ENCODE data around the gene NCOA7.

NCOA7 gene

DNA sequence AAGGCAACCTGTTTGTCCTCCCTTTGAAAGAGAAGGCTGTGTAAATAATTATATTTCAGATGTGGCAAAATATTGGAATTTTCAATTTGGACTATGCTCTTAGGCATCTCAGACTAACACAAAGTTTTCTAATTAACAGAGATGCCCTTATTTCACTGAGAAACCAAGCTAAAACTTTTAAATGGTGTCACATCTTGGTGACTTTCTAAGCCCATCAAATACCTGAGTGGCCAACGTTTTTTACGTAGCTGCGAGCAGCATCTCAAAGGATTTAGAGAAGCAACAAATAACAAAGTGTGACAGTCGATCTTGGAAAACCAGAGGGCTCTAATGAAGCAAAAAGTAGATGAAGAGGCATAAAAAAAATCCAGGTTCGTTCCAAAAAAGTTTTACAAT, 44.7 kb upstream of the NCOA7 start:
- DNase-seq (ENCODE audit: low read depth), result no peak
- H3K4me3 ChIP-seq (ENCODE audit: low read depth, low read length), result no peak overlapping the region
- TF ChIP-seq, protein P1, sequence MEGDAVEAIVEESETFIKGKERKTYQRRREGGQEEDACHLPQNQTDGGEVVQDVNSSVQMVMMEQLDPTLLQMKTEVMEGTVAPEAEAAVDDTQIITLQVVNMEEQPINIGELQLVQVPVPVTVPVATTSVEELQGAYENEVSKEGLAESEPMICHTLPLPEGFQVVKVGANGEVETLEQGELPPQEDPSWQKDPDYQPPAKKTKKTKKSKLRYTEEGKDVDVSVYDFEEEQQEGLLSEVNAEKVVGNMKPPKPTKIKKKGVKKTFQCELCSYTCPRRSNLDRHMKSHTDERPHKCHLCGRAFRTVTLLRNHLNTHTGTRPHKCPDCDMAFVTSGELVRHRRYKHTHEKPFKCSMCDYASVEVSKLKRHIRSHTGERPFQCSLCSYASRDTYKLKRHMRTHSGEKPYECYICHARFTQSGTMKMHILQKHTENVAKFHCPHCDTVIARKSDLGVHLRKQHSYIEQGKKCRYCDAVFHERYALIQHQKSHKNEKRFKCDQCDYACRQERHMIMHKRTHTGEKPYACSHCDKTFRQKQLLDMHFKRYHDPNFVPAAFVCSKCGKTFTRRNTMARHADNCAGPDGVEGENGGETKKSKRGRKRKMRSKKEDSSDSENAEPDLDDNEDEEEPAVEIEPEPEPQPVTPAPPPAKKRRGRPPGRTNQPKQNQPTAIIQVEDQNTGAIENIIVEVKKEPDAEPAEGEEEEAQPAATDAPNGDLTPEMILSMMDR (IDR thresholded peaks at IDR 0.05; ENCODE audit: control insufficient read depth, extremely low read depth, insufficient read depth), result no peak

DNA sequence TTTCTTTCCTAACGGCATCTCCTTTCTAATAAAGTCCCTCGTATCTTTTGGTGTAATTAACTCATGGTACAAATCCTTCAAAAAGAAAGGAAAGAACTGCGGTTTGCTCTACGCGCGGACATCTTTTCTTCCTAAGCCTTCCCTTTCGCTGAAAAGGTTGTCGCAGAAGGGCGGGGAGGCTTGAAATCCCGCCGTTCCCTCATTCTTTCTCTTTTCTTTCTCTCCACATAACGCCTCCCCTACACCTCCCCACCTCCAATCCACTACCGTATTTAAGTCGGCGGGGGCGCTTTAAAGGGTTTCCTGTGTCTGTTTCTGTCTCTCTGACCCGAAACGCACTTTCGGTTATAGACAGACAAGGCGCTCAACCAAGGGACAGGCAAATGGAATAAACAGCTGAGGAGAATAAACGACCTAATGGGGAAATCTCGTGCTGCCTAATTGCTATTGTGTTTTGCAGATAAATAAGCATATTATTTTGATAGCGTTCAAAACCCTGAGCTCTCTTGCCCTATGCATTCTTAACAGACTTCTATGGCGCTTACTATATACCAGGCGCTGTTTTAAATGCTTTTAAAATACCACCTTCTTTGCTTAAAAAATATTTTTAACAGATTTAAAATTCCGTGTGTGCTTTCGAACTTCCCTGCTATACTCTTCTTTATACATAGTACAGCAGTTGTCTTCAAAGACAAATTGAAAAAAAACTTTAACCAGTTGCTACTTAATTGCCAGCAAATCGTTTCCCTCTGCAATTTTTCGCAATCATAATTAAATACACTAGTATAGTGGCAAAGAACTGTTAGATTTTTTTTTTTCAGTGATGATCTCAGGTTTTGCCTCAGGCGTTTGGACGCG, 43.8 kb upstream of the NCOA7 start:
- TF ChIP-seq, protein P1 (IDR thresholded peaks at IDR 0.05; ENCODE audit: control insufficient read depth, extremely low read depth, insufficient read depth), result no peak
- no peak for DNase-seq (ENCODE audit: low read depth)
- H3K4me3 ChIP-seq (ENCODE audit: low read depth, low read length), result no peak overlapping the region

DNA sequence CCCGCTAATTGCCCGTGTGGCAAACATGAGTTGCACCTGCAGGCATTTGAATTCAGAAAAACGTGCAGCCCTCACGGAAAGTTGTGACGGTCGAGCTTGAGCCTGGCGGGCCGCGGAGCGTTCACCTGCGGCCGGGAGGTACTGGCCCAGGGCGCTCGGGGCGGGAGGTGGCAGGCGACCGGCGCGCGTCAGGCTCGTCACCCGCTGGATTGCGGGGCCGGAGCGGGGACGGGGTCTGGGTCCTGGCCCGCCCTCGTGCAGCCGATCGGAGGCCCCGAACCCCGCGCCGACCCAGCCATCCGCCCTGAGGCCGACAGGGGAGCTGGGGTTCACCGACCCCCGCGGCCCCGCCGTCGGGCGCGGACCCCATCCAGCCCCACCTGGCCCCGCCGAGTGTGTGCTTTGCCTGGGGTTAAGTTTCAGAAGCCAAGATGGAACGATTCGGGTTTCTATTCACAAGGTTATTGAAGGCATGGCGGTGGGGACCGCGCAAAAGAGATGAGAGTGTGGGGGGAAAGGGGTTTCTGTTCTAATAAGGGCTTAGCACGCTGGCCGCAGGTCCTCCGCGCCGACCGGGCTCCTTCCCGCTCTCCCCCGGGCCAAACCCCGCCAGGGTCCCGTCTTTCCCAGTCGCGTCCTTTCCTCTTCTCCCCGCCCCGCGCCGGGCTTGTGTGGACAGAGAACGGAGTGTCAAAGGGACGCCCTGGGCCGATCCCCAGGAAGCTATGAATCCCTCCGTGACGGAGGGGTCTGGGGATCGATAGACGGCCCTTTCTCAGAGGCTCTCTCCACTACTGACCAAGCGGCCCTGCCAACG, 43.0 kb upstream of the NCOA7 start:
- TF ChIP-seq, protein P1 (IDR thresholded peaks at IDR 0.05; ENCODE audit: control insufficient read depth, extremely low read depth, insufficient read depth), result no peak
- no peak for DNase-seq (ENCODE audit: low read depth)
- H3K4me3 ChIP-seq (ENCODE audit: low read depth, low read length), result no peak overlapping the region

DNA sequence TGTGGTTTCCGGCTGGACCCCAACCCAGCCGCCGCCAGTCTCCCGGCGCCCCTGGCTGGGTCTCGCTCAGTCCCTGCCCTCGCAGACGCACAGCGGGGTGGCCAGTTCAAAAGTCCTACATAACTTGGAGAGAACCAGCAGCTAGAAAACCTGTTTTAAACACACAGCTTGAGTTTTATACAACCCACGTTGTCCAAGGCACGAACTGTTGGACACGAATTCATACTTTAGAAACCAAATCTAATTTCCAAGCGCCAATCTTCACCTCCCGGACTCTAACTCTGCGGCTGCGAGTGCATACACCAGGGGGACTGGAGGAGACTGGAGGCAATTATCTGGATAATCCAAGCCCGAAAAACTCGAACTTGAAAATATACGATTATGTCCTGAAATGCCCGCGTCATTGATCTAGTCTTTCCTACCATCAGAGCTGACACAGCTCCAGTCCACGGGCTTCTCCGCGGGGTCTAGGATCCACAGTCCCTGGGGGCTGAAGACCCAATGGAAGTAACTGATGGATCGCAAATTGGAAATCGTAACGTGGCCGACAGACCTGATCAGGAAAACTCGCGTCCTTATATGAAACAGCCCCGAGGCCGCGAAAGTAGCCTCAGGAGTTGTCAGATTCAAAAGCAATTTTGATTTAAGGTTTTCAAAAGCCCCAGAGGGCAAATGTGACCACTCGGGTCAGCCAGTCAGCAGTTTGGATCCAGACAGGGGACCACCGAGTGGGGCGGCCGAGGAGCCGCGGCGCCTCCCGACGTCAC, 42.2 kb upstream of the NCOA7 start:
- H3K4me3 ChIP-seq (ENCODE audit: low read depth, low read length), result peak overlapping the region; percentile 49
- TF ChIP-seq, protein P1 (IDR thresholded peaks at IDR 0.05; ENCODE audit: control insufficient read depth, extremely low read depth, insufficient read depth), result no peak
- no peak for DNase-seq (ENCODE audit: low read depth)

DNA sequence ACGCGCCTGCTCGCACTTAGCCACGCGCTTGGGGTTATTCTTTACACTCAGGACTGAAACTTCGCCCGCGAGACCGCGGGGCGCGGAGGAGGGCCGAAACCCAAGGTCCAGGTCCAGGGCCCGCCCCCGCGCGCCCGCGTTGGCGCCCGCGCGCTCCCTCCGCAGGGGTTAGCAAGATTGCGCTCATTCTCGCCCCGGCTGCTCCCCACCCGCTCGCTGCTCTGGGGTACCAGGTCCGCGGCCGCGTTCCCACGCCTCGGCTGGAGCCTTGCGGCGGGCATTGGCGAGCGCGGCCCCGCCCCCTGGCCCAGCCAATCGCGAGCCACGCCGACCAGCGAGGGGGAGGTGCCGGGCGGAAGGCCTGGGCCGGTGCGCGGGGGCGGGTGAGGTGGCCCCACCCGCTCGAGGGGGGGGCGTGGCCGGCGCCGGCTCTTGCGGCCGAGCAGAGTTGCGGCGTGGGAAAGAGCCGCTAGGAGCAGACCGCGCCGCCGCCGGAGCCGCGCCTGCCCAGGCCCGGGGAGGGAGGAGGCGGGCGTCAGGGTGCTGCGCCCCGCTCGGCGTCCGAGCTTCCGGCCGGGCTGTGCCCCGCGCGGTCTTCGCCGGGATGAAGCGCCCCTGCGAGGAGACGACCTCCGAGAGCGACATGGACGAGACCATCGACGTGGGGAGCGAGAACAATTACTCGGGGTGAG, 41.4 kb upstream of the NCOA7 start, which contains the start of gene HEY2:
TSS of gene HEY2 (plus strand) at position 460 of the 692 bp plus-strand sequence. CDS start at position 605, 145 bp downstream.
- TF ChIP-seq, protein P1 (IDR thresholded peaks at IDR 0.05; ENCODE audit: control insufficient read depth, extremely low read depth, insufficient read depth), result no peak
- peak; percentile 33 for DNase-seq (ENCODE audit: low read depth)
- peak within 1 kb of the TSS; percentile 49 for H3K4me3 ChIP-seq (ENCODE audit: low read depth, low read length)
